K562 (cell line): Measurements from ENCODE around the gene MYH6. TPM values are rescaled to one million over a fixed set of nuclear protein-coding genes. Genes with fewer than 3 reads are reported as not detected.

Experiments
- ATAC-seq: fragments of 200-7000 bp; cut with Tn5 transposase; 3 replicates; pipeline ENCODE4 v1.9.1; 2020; ENCODE audit warnings: moderate library complexity
- BruUV-seq: library from RNA; stranded (reverse); fragments of 400-500 nt; replicated peaks from 2 replicates; lab custom pipeline; 2021; lab: Mats Ljungman, UMichigan
- CTCF ChIA-PET: fragments of 300-600 bp; formaldehyde crosslinking; extraction: SDS; loops from one replicate; lab custom pipeline; 2021; ENCODE audit warnings: low intra/inter-chr PET ratio; lab: Yijun Ruan, JAX
- POLR2A ChIA-PET: fragments of 300-600, 350-650 bp; sonication (Branson Sonifier 250); formaldehyde crosslinking; extraction: SDS; loops from one replicate; lab custom pipeline; 2021; ENCODE audit warnings: antibody characterized with exemption, inconsistent platforms; lab: Yijun Ruan, JAX
- DNase-seq, 4 experiments: peaks; one replicate each; pipeline versions ENCODE4 v3.0.0 to v3.0.0-alpha.2; 2011 to 2018; ENCODE audit warnings: low spot score in 3 of 4, mixed read lengths in 3 of 4; ENCODE audit errors: extremely low read depth in 1 of 4
- FAIRE-seq: peaks from 2 replicates; lab custom pipeline; 2011; peaks lifted over from hg19 to GRCh38; lab: Jason Lieb, UNC
- H2AFZ ChIP-seq: 2 replicates; pipeline ENCODE4 v1.6.0; 2011; ENCODE audit warnings: low read depth, low read length, control low read depth, inconsistent platforms
- H3K27ac ChIP-seq: fragments of 200-600 bp; 3 replicates; pipeline ENCODE4 v1.8.0; 2011; ENCODE audit warnings: low read depth, mild to moderate bottlenecking, control low read depth, inconsistent platforms, low read length, moderate library complexity, mixed read lengths; ENCODE audit errors: extremely low read depth
- H3K27me3 ChIP-seq, 2 experiments: fragments of 300-600 bp in 1 of 2; 2 replicates in 1 of 2; 3 replicates in 1 of 2; pipeline versions ENCODE4 v1.6.0 to v1.8.0; 2011; ENCODE audit warnings: inconsistent platforms in 2 of 2, low read length in 2 of 2, mild to moderate bottlenecking in 1 of 2, mixed read lengths in 1 of 2, moderate library complexity in 1 of 2; ENCODE audit not compliant: control insufficient read depth in 2 of 2, insufficient read depth in 2 of 2
- H3K36me3 ChIP-seq: fragments of 300-600 bp; 3 replicates; pipeline ENCODE4 v1.8.0; 2011; ENCODE audit warnings: mild to moderate bottlenecking, low read length, inconsistent platforms; ENCODE audit not compliant: control insufficient read depth, insufficient read depth
- H3K4me1 ChIP-seq, 2 experiments: fragments of 200-600 bp in 1 of 2; replicated peaks in 1 of 2; 2 replicates in 1 of 2; 3 replicates in 1 of 2; pipeline versions ENCODE4 v1.5.1 to v1.8.0; 2011; ENCODE audit warnings: inconsistent platforms in 2 of 2, low read length in 2 of 2, mild to moderate bottlenecking in 1 of 2, mixed read lengths in 1 of 2, moderate library complexity in 1 of 2; ENCODE audit not compliant: control insufficient read depth in 2 of 2, insufficient read depth in 2 of 2
- H3K4me2 ChIP-seq: 2 replicates; pipeline ENCODE4 v1.6.1; 2011; ENCODE audit warnings: low read length, control low read depth, inconsistent platforms, mixed read lengths; ENCODE audit not compliant: insufficient read depth
- H3K4me3 ChIP-seq: fragments of 200-600 bp; sonication (generic), shearing (Covaris generic); 2 replicates; pipeline ENCODE4 v1.5.1; 2016; ENCODE audit warnings: control low read depth, inconsistent platforms
- H3K79me2 ChIP-seq: fragments of 200-600 bp; 3 replicates; pipeline ENCODE4 v1.8.0; 2011; ENCODE audit warnings: low read length, inconsistent platforms; ENCODE audit not compliant: control insufficient read depth, insufficient read depth
- H3K9ac ChIP-seq, 2 experiments: 2 replicates each; pipeline versions ENCODE4 v1.6.0 to v1.6.1; 2011; ENCODE audit warnings: low read depth in 2 of 2, low read length in 2 of 2, control low read depth in 1 of 2, inconsistent platforms in 1 of 2, mild to moderate bottlenecking in 1 of 2, mixed read lengths in 1 of 2; ENCODE audit not compliant: insufficient read depth in 1 of 2
- H3K9me1 ChIP-seq: one replicate; pipeline ENCODE4 v1.6.0; 2011; ENCODE audit warnings: inconsistent platforms, mild to moderate bottlenecking, low read length, moderate library complexity; ENCODE audit not compliant: control insufficient read depth, insufficient read depth
- H3K9me3 ChIP-seq: replicated peaks from 2 replicates; pipeline ENCODE4 v1.5.1; 2011; ENCODE audit warnings: low read depth, low read length, inconsistent platforms; ENCODE audit not compliant: control insufficient read depth, insufficient read depth
- H4K20me1 ChIP-seq: replicated peaks from 2 replicates; pipeline ENCODE4 v1.6.1; 2011; ENCODE audit warnings: low read length, inconsistent platforms, mixed read lengths; ENCODE audit not compliant: control insufficient read depth, insufficient read depth
- KLF13 ChIP-seq: fragments of 450-650 bp; IDR thresholded peaks from 2 replicates; pipeline ENCODE4 v1.6.1; 2016; ENCODE audit warnings: missing genetic modification characterization, low read depth, mild to moderate bottlenecking, missing compliant biosample characterization, moderate library complexity, borderline replicate concordance
- WGBS: fragments of 100-300 bp; shearing (Covaris generic); methylation state at CpG from one replicate; pipeline ENCODE4 v1.1.6; 2016; ENCODE audit warnings: low coverage, mixed read lengths; ENCODE audit not compliant: insufficient coverage; ENCODE audit errors: missing lambda C conversion rate; 5-methylcytosine and 5-hydroxymethylcytosine counted together
- in situ Hi-C: fragments of 300-500 bp; cut with MboI; formaldehyde crosslinking; loops from 4 replicates; pipeline ENCODE4 v1.15.0; 2018; ENCODE audit warnings: inconsistent platforms, mixed read lengths
- intact Hi-C: fragments of 100-400 bp; cut with micrococcal nuclease; formaldehyde crosslinking; loops from 2 replicates; pipeline ENCODE4 v1.14.2; 2022
- polyA plus RNA-seq, 8 experiments: library from polyadenylated mRNA; depleted of rRNA in 4 of 8; stranded (reverse) in 5 of 8; unstranded in 3 of 8; fragments of >200 nt; fragmentation: Nextera tagmentation in 2 of 8; fragmentation: Illumina TruSeq in 1 of 8; extraction: Ambion mirVana in 2 of 8; extraction: Trizol in 1 of 8; gene quantifications; 2 replicates each; pipeline versions ENCODE4 v1.2.1 to v1.2.3, GENCODE V29; 2011 to 2014; ENCODE audit warnings: inconsistent platforms in 1 of 8, missing spikeins in 1 of 8
- total RNA-seq, 7 experiments: library from RNA; depleted of rRNA in 6 of 7; stranded (reverse); fragments of >200 nt in 6 of 7; fragmentation: Illumina TruSeq in 2 of 7; extraction: Trizol in 2 of 7; gene quantifications; 2 replicates each; pipeline versions ENCODE4 v1.2.1 to v1.2.3, GENCODE V29; 2011 to 2021; ENCODE audit warnings: low replicate concordance in 1 of 7
- TF ChIP-seq, protein P1 (sequence below): fragments of 450-650 bp; IDR thresholded peaks from 2 replicates; pipeline ENCODE4 v1.6.1; 2018; ENCODE audit not compliant: partially characterized antibody

MYH6 gene
- total and polyA plus RNA-seq, 9 of the 15 experiments (the other 6 are each of a cell fraction or from before 2014, with no cell fraction given) = not detected

DNA sequence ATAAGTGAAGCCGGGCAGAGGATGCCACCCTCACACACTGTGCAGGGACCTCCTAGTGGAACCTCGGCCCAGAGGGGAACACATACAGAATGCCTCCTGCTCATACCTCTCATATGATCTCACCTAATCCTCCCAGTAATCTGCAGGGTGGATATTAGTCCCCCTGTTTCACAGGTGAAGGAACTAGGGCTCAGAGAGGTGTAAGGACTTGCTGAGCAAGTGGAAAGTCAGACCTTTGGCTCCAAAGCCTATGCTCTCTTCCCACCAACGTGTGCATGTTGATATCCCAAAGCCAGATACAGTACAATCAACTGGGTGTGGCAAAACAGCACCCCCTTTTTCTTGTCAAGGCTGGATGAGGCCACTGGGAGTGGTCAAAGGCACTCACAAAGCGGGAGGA is 4.2 kb downstream of the MYH6 start:
- CTCF ChIA-PET = no interaction called here
- POLR2A ChIA-PET = no interaction called here

More for the DNA sequence above, 4.2 kb downstream of the MYH6 start:
- Histone ChIP-seq H2AFZ (no peak overlapping the region), H3K27me3 (peaks cover 14 to 68% of the 10 kb centered on the region in 2 experiments; a peak in 4 of 5 replicates), H3K9me3 (no peaks in the 10 kb centered on the region), H3K4me2 (no peak overlapping the region), H3K79me2 (no peaks in the 10 kb centered on the region), H3K9ac (no peak overlapping the region), H3K27ac (no peak overlapping the region), H4K20me1 (no peaks in the 10 kb centered on the region), H3K36me3 (no peaks in the 10 kb centered on the region), H3K4me1 (peaks cover 0 to 6% of the 10 kb centered on the region in 2 experiments; a peak in 2 of 5 replicates), H3K4me3 (no peak overlapping the region), H3K9me1 (no peaks in the 10 kb centered on the region)
- intact Hi-C loops (no loop called here), in situ Hi-C loops (no loop called here)
- ATAC-seq (no peak), DNase-seq (peak in 1 of 4 experiments; percentile 17), FAIRE-seq (no peak)
- BruUV-seq = no TSS peak
- TF ChIP-seq KLF13 (tag) = no peak
- TF ChIP-seq, protein P1, sequence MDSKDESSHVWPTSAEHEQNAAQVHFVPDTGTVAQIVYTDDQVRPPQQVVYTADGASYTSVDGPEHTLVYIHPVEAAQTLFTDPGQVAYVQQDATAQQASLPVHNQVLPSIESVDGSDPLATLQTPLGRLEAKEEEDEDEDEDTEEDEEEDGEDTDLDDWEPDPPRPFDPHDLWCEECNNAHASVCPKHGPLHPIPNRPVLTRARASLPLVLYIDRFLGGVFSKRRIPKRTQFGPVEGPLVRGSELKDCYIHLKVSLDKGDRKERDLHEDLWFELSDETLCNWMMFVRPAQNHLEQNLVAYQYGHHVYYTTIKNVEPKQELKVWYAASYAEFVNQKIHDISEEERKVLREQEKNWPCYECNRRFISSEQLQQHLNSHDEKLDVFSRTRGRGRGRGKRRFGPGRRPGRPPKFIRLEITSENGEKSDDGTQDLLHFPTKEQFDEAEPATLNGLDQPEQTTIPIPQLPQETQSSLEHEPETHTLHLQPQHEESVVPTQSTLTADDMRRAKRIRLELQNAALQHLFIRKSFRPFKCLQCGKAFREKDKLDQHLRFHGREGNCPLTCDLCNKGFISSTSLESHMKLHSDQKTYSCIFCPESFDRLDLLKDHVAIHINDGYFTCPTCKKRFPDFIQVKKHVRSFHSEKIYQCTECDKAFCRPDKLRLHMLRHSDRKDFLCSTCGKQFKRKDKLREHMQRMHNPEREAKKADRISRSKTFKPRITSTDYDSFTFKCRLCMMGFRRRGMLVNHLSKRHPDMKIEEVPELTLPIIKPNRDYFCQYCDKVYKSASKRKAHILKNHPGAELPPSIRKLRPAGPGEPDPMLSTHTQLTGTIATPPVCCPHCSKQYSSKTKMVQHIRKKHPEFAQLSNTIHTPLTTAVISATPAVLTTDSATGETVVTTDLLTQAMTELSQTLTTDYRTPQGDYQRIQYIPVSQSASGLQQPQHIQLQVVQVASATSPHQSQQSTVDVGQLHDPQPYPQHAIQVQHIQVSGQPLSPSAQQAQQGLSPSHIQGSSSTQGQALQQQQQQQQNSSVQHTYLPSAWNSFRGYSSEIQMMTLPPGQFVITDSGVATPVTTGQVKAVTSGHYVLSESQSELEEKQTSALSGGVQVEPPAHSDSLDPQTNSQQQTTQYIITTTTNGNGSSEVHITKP = peak; percentile 68
- 0% methylated on average over 3 of the region's 4 CpGs for WGBS
